Astrocyte of the spinal cord (primary cell): ENCODE measurements around the gene FBXW4.

Experiments used
- DNase-seq: peaks from one replicate; pipeline ENCODE4 v3.0.0; 2011; ENCODE audit warnings: low read depth, low spot score
- H3K4me3 ChIP-seq: 2 replicates; pipeline ENCODE4 v1.5.1; 2011; ENCODE audit warnings: low read depth, mild to moderate bottlenecking, low read length, moderate library complexity
- in situ Hi-C: cut with HindIII; loops from 2 replicates; pipeline ENCODE4 v1.10.0; 2017; ENCODE audit warnings: low sequenced_read_pairs
- TF ChIP-seq, protein P1 (sequence below): IDR thresholded peaks from 2 replicates; pipeline ENCODE4 v1.5.1; 2012; ENCODE audit warnings: low read depth, mild to moderate bottlenecking, low read length, inconsistent platforms

Gene FBXW4

DNA sequence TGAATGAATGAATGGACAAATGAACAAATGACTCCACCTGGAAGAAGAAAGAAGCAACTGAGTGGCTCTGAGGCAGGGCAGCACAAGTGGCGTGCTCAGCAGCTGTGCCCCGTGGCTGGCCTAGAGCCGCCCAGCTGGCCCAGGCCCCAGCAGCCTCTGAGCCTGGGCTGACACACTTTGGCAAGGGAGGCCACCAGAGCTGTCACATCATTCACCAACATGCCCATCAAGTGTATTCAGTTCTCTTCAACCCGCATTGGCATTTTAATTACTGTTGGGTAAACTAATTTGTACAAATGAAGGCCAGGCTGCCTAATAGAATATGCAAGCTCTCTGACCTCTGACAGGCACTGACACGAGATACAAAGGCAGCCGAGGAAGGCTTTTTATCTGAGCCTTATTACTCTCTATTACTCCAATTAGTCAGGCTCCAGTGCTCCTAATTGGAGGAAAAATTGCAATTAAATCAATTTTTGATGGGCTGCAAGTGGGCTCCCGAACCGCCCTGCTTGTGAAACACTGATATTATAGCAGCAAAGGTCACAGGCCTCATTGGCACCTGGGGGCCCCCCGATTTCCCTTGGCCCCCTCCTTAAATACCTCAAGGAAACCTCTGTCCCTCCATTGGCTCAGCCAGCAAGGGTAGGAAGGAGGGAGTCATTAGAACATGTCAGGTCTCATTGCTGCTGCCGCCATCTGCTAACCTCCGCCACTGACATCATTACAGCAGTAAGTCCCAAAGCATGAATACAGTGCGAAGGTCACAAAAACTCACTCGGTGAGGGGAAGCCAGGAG is 64.9 kb downstream of the FBXW4 start:
- in situ Hi-C loops, result no loop called here
- no peak for DNase-seq
- no peak overlapping the region for H3K4me3 ChIP-seq
- TF ChIP-seq, protein P1, sequence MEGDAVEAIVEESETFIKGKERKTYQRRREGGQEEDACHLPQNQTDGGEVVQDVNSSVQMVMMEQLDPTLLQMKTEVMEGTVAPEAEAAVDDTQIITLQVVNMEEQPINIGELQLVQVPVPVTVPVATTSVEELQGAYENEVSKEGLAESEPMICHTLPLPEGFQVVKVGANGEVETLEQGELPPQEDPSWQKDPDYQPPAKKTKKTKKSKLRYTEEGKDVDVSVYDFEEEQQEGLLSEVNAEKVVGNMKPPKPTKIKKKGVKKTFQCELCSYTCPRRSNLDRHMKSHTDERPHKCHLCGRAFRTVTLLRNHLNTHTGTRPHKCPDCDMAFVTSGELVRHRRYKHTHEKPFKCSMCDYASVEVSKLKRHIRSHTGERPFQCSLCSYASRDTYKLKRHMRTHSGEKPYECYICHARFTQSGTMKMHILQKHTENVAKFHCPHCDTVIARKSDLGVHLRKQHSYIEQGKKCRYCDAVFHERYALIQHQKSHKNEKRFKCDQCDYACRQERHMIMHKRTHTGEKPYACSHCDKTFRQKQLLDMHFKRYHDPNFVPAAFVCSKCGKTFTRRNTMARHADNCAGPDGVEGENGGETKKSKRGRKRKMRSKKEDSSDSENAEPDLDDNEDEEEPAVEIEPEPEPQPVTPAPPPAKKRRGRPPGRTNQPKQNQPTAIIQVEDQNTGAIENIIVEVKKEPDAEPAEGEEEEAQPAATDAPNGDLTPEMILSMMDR, result no peak

GRCh38 chr10:101625821-101626412 is 69.1 kb downstream of the FBXW4 start:
- in situ Hi-C loops, result no loop called here
- TF ChIP-seq, protein P1, result no peak
- no peak for DNase-seq
- no peak overlapping the region for H3K4me3 ChIP-seq

DNA sequence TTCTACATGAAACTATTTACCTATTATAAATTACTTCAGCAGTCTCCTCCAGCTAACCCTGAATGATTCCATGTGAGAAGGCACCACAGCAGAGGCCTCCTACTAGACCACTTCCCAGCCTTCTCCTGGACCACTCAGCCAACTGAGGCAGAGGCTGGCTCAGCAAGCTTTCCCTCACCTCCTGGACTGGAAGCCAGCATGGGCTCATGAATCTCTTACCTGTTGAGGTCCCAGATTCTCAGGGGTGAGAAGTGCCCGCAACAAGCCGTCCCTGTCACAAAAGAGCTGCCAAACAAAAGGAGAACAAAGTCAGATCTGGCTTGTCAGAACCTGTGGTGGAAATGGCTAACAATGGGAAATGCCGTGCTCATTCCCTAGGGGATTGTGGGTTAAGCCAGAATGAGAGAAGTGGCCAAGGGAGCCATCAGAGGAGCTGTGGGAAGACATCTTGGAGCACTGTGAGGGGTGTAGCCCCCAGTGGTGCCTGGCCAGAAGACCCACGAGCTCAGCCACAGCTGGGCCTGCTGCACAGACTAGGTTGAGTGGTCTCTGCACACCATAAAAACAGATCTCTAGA is 70.4 kb downstream of the FBXW4 start:
- in situ Hi-C loops, result no loop called here
- TF ChIP-seq, protein P1, result no peak

GRCh38 chr10:101623528-101623927 is 71.4 kb downstream of the FBXW4 start:
- no peak overlapping the region for H3K4me3 ChIP-seq
- no peak for DNase-seq
- TF ChIP-seq, protein P1, result no peak
- in situ Hi-C loops, result no loop called here

More for the DNA sequence above, 70.4 kb downstream of the FBXW4 start:
- DNase-seq, result no peak
- no peak overlapping the region for H3K4me3 ChIP-seq

DNA sequence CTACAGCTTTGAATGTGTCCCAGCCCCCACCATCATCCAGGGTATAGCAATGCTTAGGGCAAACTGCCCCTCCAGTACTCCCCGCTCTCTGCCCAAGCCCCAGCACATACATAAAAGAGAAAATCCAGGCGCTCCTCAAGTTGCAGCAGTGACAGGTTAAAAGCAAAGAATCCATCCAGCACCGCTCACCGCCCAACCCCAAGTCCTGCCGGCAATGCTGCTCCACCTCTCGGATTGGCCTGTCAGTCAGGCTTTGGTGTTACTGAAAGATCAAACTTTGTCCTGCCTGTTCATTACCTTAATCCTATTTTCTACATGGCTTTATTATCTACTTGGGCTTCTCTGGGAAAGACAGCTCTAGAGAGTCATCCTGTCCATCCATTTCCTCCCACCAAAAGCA is 75.0 kb downstream of the FBXW4 start:
- in situ Hi-C loops, result no loop called here

DNA sequence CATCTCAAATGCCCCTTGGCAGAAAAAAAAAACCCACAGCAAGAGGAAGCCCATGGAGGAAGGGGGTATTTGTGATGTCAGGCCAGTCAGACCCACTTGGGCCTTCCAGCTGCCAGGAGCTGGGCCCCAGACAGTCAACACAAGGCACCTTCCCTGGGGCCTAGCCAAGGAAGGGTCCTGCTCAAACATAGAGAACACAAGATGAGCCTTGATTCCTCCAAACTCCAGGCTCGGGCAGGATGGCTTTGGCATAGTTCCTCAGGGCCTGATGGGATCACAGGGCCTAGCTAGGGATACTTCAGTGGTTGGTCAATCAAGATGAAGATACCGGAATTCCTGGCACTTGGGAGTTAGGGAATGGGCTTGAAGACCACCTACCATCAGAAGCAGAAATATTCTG is 76.1 kb downstream of the FBXW4 start:
- in situ Hi-C loops, result no loop called here
- no peak for DNase-seq
- TF ChIP-seq, protein P1, result no peak

More for the DNA sequence above, 75.0 kb downstream of the FBXW4 start:
- DNase-seq, result no peak
- TF ChIP-seq, protein P1, result no peak
- H3K4me3 ChIP-seq, result no peak overlapping the region

More for the DNA sequence above, 76.1 kb downstream of the FBXW4 start:
- no peak overlapping the region for H3K4me3 ChIP-seq
